Stimulated activated CD8-positive, alpha-beta memory T cell treated with anti-CD3 and anti-CD28 coated beads, Interleukin-4, amount 100 ng/mL, for 24 hours (primary cell): ENCODE data around the gene PAN3.

Source experiments
- DNase-seq: peaks from one replicate; pipeline ENCODE4 v3.0.0-alpha.2; 2020; ENCODE audit warnings: low read depth

Gene PAN3

DNA sequence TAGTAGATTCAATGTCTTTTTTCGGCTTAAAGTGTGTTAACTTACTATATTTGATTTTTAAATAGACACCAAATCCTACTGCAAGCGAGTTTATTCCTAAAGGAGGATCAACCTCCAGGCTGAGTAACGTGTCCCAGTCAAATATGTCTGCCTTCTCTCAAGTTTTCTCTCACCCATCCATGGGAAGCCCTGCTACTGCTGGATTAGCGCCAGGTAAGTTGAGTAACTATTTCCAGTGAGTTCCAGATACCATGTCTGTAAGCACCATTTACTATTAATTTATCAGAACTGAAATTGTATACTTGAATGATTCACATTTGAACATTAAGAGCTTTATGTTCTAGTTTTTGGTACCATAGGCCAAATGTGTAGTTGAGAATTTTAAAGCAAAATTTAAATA is 81.8 kb downstream of the PAN3 start:
- DNase-seq: no peak

DNA sequence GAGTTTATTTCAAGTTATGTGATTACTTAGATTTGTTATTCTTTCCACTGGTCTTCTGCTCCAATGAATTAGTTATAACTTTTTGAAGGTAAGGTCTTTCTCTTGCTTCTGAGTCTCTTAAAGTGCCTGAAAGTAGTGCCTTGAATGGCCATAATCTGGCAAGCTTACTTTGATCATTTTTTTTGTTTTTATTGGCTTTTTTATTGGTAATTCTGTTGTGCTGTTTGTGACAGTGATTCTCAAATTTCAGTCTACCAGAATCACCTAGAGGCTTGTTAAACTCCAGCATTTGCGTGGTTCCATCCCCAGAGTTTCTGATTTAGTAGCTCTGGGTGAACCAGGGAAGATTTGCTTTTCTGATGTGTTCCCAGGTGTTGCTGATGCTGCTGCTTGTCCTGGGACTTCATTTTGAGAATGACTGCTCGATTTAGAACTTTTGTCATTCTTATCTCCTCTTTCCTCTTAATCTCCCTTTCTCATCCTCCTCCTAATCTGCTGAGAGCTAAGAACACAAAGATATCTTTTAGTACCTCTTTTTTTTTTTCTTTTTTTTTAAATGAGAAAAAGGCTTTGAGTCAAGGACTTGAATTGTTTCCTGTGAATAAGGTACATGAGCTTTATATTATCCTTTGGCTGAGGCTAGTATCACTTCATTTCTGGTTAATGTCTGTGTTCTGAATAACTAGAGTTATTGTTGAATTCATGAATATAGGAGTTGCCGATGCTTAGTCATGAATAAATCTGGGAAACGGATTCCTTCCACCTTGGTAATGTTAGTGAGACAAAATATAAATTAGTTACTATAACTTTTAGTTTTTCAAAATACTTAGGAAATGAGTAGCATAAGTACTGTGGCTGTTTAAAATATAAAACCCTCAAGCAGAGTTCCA is 91.4 kb downstream of the PAN3 start:
- no peak for DNase-seq

DNA sequence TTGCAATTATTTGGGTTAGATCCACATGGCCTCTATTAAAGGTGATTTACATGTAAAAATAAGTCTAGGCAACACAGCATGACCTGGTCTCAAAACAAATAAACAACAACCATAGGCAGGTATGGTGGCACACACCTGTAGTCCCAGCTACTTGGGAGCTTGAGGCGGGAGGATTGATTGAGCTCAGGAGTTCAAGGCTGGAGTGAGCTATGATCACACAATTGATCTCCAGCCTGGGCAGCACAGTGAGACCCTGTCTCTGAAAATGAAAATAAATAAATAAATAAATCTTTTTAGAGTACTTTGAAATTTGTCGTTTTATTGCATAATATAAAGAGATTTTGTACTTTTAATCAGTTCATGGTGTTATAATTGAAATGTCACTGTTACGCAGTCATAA is 93.3 kb downstream of the PAN3 start:
- DNase-seq: no peak

DNA sequence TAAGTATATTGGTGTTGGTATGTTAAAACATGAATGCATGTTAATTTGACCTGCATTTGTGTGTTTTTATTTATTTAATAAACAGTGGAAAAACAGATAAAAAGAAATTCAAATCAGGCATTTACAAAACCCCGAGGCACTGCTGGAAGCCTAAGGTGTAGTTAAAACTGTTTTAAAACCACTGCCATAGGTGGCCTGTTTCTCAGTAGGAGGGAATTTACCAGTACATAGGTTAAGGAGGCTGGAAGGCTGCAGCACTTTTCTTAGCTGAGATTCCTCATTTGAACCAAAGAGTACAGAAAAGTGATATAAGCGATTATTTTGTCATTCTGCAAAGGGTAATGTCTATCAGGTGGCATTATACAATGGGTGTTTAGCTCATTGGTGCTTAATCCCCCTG is 99.6 kb downstream of the PAN3 start:
- no peak for DNase-seq

DNA sequence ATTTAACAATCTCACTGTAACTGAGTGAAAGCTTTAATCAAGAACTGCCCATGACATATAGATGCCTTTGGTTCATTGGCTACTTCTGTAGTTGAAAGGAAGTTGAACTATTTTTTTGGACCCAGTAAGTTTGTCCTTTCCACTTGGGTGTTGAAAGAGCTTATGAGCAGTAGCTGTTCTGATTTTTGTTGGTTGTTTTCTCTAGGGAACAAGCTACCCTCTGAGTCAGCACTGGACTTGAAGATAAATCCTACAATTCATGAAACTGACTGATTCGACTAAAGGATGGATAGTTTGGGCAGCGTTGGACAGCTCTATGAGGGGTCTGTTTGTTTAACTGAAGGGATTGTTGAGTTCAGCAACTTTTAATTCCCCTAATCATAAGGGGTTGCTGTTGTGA is 101.0 kb downstream of the PAN3 start:
- no peak for DNase-seq

DNA sequence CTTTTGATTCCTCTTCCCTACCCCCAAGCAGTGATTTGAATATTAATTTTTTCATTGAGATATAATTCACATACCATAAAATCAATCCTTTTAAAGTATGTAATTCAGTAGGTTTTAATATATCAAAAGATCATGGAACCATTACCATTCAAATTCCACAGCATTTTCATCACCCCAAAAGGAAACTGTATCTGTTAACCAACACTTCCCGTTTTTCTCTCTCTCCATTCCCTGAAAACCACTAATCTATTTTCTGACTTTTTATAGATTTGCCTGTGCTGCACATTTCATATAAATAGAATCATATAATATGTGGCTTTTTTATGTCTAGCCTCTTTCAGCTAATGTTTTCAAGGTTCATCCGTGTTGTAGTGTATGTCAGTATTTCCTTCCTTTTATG is 107.1 kb downstream of the PAN3 start:
- no peak for DNase-seq

DNA sequence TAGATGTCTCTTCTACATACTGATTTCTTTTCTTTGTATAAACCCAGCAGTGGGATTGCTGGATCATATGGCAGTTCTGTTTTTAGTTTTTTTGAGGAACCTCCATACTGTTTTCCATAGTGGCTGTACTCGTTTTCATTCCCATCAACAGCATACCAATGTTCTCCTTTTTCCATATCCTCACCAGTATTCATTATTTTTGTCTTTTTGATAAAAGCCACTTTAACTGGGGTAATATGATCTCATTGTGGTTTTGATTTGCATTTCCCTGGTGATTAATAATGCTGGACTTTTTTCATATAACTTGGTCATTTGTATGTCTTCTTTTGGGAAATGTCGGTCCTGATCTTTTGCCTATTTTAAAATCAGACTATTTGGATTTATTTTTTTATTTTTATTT is 108.5 kb downstream of the PAN3 start:
- no peak for DNase-seq

DNA sequence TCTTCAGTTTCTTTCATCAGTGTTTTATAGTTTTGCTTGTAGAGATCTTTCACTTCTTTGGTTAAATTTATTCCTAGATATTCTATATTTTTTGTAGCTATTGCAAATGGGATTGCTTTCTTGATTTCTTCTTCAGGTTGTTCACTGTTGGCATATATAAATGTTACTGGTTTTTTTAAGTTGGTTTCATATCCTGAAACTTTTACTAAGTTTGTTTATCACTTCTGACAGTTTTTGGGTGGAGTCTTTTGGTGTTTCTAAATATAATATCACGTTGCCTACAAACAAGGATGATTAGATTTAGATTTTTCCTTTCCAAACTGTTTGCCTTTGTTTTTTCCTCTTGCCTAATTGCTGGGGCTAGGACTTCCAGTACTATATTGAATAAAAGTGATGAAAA is 109.7 kb downstream of the PAN3 start:
- DNase-seq: no peak

DNA sequence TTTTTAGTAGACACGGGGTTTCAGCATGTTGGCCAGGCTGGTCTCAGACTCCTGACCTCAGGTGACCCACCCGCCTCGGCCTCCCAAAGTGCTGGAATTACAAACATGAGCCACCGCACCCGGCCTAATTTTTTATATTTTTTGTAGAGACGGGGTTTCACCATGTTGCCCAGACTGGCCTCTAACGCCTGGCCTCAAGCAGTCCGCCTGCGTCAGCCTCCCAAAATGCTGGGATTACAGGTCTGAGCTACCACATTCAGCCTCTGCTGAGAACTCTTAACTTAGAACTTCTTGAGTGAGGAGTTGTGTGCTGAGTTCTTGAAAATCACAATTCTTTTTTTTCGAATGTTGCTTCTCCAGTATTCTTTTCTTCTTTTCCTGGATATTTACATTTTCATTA is 112.2 kb downstream of the PAN3 start:
- DNase-seq: no peak

DNA sequence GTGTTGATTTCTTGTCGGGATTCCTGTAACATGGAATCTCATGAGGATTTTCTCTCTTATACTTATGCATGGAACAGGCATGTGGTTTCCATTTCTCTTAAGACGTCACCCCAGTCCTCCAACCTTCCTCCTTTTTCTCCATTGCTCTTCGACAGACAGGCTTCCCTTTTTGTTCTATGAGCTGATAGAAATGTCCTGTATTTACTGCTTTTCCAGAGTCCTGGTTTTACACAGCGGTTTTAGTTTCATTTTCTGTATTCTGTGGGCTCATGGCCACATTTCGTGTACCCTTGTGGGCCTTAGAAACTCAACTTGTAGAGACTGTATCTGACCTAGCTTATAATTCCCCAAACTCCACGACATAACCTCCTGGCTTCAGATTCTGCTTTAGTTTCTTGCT is 113.1 kb downstream of the PAN3 start:
- DNase-seq: no peak

DNA sequence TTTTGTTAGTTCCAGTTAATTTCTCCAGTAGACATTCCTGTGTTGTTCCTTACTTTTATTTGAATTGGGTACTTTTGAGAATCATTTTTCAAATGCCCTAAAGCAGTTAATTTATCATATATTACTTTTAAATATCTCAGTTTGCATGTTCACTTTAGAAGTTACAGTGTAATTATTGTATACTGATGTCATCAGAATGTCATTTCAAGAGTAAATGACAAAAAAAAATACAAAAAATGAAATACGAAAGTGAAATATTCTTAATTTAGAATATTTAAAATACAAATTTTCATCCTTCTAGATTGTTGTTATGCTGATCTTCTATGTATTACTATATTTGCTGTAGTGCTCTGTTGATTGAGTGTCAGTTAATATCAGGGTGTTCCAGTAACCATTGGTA is 114.2 kb downstream of the PAN3 start:
- no peak for DNase-seq

DNA sequence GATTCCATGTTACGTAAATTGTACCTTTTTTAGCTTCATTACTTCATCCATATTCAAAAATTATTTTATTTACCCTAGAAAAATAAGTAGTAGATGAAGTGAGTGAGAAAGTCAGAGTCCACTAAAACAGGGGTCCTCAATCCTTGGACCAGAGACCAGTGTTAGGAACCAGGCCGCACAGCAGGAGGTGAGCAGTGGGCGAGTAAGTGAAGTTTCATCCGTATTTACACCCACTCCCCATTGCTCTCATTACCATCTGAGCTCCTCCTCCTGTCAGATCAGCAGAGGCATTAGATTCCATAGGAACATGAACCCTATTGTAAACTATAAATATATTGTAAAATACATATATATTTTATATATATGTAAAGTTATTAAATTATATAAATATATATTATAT is 119.0 kb downstream of the PAN3 start:
- DNase-seq: no peak

DNA sequence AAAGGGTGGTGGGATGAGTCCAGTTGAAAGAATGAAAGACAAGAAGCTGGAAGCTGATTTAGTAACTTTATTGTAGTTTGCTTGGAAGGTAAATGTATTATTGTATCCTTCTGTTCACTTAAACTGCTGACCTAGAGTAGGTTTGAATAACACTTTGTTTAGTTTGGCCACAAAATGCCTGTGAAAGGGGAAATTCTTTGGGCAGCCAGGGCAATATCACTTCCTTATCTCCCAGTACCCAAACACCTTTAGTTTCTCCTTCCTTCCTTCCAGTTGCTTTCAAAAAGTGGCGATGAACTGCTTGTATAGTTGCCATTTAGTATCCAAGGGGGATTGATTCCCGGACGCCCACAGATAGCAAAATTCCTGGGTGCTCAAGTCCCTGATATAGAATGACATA is 120.1 kb downstream of the PAN3 start:
- DNase-seq: no peak

DNA sequence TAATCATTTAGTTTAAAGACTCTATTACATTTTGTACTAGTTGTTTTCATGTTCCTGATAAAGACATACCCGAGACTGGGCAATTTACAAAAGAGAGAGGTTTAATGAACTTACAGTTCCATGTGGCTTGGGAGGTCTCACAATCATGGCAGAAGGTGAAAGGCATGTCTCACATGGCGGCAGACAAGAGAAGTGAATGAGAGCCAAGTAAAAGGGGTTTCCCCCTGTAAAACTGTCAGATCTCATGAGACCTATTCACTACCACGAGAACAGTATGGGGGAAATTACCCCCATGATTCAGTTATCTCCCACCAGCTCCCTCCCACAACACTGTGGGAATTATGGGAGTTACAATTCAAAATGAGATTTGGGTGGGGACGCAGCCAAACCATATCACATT is 129.2 kb downstream of the PAN3 start:
- DNase-seq: no peak

DNA sequence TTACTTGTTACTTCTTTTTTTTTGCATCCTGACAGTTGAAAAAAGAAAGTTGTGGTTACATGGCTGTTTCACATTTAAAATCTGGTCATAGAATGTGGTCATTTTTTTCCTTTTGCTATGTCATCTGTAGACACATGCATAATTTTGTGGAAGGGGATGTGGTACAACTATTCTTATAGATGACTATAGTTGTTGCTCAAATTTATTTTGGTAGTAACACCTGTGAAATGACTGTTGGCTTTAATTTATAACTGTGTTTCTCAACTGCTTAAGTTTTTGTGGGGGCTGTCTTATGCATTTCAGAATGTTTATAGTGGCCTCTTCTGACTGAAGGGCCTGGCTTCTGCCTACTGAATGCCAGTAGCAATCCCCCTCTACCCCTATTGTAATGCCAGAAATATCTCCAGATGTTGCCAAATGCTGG is 130.5 kb downstream of the PAN3 start:
- DNase-seq: no peak

DNA sequence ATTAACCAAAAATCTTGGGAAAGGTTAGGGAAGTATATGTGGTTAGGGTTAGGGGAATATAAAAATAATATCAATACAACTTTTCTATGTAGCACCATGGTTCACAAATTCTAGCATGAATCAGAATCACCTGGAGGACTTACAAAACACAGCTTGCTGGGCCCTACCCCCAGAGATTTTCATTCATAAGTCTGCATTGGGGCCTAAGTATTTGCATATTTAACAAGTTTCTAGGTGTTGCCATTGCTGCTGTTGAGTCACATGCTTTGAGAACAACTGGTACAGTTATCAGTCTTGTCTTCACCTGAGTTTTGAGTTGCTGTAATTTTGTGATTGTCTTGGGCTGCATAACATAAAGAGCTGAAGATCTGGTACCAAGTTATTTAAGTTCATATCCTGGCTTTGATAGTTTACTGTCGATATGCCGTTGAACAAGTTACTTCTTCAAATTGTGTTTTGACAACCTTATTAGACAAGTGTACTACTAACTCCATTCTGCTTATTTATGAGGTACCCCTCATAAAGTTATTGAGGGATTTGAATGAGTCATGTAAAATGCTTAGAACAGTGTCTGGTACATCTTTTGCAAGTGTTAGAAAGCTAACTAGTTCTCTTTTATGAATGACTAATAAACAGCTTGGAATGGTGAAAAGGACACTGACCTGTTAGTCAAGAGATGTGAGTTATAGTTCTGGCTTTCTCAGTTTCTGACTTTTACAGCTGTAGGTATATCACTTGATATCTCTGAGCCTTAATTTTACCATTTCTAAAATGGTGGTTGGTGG is 132.9 kb downstream of the PAN3 start:
- DNase-seq: no peak

DNA sequence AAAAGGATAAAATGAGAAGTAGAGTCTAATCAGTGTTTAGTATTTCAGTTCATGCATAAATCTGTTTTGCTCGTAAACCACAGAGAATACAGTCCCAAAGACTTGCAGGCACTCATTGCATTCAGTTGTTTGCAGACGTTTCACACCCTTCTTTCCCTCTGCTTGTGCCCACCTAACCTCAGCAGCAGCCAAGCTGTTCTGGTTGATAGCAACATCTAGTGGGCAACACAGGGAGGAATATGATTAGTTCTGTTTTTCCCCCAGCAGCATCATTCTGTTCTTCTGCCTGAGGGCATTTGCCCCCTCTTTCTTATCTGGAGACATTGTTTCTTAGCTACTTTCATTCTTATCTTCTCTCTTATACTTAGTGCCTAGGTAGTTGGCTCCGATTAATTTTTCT is 135.6 kb downstream of the PAN3 start:
- no peak for DNase-seq

DNA sequence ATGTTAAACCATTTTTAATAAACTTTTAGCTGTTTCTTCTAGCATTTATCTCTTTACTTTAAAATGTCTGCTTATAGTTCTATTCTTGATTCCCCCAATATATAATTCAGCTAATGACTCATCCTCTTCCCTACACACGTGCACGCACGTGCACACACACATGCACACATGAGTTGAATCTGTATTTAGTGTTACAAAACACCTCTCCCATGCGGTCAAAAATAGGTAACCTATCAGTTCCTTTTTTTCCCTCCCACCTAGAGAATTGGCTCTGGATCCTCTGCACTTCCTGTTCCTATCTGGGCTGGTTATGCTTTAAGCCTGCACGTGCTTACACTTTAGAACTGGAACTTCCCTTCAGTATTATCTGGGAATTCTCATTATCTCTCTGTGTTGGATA is 144.1 kb downstream of the PAN3 start:
- no peak for DNase-seq

DNA sequence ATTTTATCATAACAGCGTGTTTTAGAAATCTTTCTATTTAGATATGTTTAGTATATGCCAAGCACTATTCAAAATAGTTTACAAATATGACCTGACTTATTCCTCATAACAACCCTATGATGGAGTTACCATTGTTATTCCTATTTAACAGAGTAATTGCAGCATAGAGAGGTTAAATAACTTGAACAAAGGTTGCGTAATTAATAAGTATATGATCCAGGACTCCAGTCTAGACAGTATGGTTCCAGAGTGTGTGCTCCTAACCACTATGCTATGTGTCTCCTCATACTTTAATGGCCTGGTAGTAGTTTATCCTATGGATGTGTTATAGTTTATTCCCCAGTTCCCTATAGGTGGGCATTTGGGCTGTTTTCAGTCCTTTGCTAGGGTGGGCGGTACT is 145.3 kb downstream of the PAN3 start:
- DNase-seq: no peak

DNA sequence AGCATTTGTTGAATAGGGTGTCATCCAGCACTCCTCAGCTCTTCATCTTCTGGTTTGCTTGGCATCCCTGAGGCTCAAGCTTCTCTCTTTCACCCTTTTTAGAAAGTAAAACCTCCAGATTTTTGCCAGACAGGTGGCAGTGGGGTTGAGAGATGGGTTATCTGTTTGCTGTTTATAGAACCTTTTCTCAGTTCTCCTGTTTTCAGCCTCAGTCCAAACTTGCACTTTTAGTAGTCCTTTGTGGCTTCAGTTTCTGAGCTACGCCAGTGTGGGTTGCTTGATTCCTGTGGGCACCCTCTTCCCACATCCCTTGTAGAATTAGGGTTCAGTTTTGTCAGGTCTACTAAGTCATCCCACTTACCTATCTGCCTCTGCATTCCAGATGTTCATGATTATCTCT is 147.9 kb downstream of the PAN3 start:
- DNase-seq: no peak

DNA sequence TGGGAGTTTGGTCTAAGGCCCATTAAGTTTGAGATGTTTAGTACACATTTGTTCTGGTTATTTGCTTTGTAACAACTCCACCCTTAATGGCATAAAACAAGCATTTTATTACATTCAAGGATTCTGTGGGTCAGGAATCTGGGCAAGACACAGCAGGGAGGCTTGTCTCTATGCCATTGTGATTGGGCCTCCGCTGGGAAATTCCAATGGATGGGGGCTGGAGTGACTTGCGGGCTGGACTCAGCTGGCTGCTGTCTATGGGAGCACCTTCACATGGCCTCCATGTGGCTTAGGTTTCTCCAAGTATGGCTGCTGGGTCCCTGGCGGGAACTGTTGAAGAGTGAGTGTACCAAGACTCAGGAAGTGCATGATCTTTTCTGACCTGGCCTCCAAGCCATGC is 159.0 kb downstream of the PAN3 start:
- DNase-seq: no peak

DNA sequence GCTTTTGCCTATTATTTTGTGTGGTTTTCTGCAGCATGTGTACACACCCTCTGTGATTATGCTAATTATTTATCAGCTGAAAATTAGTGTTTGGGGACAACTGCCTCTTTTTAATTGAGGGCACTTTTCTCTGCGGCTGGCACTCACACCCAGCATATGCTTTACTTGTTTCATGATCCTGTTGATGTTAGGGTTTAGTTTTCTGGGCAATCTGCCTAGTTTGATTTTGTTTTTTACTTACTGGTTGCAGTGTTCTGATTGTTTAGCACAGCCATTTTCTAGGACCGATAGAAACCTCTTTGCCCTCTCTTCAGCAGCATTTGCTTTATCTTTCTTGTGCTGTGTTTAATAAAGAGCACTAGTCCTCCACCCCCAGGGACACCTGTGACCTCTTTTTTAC is 161.6 kb downstream of the PAN3 start:
- DNase-seq: no peak

DNA sequence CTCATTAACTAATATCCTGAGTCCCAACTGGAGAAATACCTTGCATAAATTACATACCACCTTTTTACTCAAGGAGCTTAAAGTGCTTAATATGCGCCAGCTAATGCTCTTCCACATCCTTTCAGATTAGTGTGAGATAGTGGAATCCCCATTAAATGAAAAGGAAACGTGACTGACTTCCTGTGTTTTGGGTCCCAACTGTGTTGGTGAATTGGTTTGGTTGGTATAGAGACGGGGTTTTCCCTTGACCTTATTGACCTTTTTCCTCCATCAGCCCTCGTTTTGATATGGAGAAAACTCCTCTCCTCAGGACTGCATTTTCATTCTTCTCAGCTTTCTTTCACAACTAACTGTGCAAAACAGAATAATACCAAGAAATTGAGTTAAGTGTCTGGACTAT is 163.5 kb downstream of the PAN3 start:
- DNase-seq: no peak

DNA sequence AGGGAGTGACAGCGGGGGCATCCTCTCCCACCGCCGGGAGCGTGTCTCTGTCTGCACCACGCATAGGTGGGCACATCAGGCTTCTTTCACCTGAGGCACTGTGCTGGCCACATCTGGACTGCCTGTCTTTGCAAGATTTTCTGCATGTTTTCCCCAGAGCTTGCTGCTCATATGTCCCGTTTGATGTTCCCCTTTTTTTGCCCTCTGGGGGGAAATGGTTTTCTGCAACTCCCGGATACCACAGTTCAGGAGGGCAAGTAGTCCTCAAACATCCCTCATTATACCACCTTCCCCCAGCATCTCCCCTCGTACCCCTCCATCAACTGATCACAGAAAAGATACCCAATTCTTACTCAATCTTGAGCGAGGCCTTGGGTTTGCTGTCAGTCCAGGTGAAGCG is 168.0 kb downstream of the PAN3 start:
- DNase-seq: no peak
